IMR-90 (cell line): ENCODE results near the gene FRMPD4. TPM values are rescaled to one million over a fixed set of nuclear protein-coding genes. Genes with fewer than 3 reads are reported as not detected.

Experiments used
- ATAC-seq: fragments of 200-7000 bp; cut with Tn5 transposase; 2 replicates; pipeline ENCODE4 v1.9.1; 2020; ENCODE audit warnings: low read depth, mild to moderate bottlenecking, moderate library complexity
- BruUV-seq: library from RNA; stranded (reverse); fragments of 400-500 nt; replicated peaks from 2 replicates; lab custom pipeline; 2021; lab: Mats Ljungman, UMichigan
- CTCF ChIA-PET: fragments of 300-600 bp; formaldehyde crosslinking; extraction: SDS; loops from one replicate; lab custom pipeline; 2021; ENCODE audit warnings: antibody characterized with exemption; lab: Yijun Ruan, JAX
- POLR2A ChIA-PET: fragments of 300-600 bp; sonication (Branson Sonifier 250); formaldehyde crosslinking; loops from one replicate; lab custom pipeline; 2022; ENCODE audit warnings: antibody characterized with exemption; ENCODE audit not compliant: unreplicated experiment; lab: Charles Lee
- DNase-seq: peaks from one replicate; pipeline ENCODE4 v3.0.0; 2013
- H2AFZ ChIP-seq: replicated peaks from 2 replicates; pipeline ENCODE3; 2013; ENCODE audit warnings: low read length, mild to moderate bottlenecking; ENCODE audit not compliant: poor library complexity
- H2AK5ac ChIP-seq: 2 replicates; pipeline ENCODE4 v1.6.1; 2013; ENCODE audit warnings: low read depth, low read length, inconsistent platforms
- H2AK9ac ChIP-seq: replicated peaks from 2 replicates; pipeline ENCODE3; 2013; ENCODE audit warnings: mild to moderate bottlenecking, low read depth, low read length, moderate library complexity; ENCODE audit not compliant: poor library complexity
- H2BK120ac ChIP-seq: 2 replicates; pipeline ENCODE4 v1.6.1; 2013; ENCODE audit warnings: low read depth, low read length, inconsistent platforms
- H2BK15ac ChIP-seq: 3 replicates; pipeline ENCODE4 v1.6.1; 2013; ENCODE audit warnings: low read depth, low read length, inconsistent platforms
- H2BK20ac ChIP-seq: 2 replicates; pipeline ENCODE4 v1.6.1; 2013; ENCODE audit warnings: low read depth, mild to moderate bottlenecking, inconsistent platforms, low read length, moderate library complexity
- H2BK5ac ChIP-seq: 2 replicates; pipeline ENCODE4 v1.6.1; 2013; ENCODE audit warnings: mild to moderate bottlenecking, low read depth, low read length, inconsistent platforms; ENCODE audit not compliant: poor library complexity, severe bottlenecking
- H3K14ac ChIP-seq: replicated peaks from 2 replicates; pipeline ENCODE4 v1.6.1; 2013; ENCODE audit warnings: low read depth, low read length, inconsistent platforms
- H3K18ac ChIP-seq: 2 replicates; pipeline ENCODE4 v1.6.1; 2013; ENCODE audit warnings: low read depth, low read length, control low read depth
- H3K23ac ChIP-seq: 2 replicates; pipeline ENCODE4 v1.6.1; 2013; ENCODE audit warnings: low read depth, low read length, inconsistent platforms
- H3K27ac ChIP-seq: 2 replicates; pipeline ENCODE4 v1.5.1; 2013; ENCODE audit warnings: mild to moderate bottlenecking, control low read depth, low read length; ENCODE audit not compliant: insufficient read depth
- H3K27me3 ChIP-seq: 2 replicates; pipeline ENCODE4 v1.6.1; 2013; ENCODE audit warnings: low read length; ENCODE audit not compliant: control insufficient read depth, insufficient read depth
- H3K36me3 ChIP-seq: 2 replicates; pipeline ENCODE4 v1.6.1; 2013; ENCODE audit warnings: low read length, mixed read lengths; ENCODE audit not compliant: control insufficient read depth, insufficient read depth
- H3K4ac ChIP-seq: 2 replicates; pipeline ENCODE4 v1.6.1; 2013; ENCODE audit warnings: low read depth, low read length, inconsistent platforms
- H3K4me1 ChIP-seq: 2 replicates; pipeline ENCODE4 v1.6.1; 2013; ENCODE audit warnings: low read length, mixed read lengths; ENCODE audit not compliant: control insufficient read depth, insufficient read depth
- H3K4me2 ChIP-seq: 2 replicates; pipeline ENCODE4 v1.6.1; 2013; ENCODE audit warnings: low read depth, mild to moderate bottlenecking, control low read depth, low read length, moderate library complexity
- H3K4me3 ChIP-seq: 2 replicates; pipeline ENCODE4 v1.5.1; 2013; ENCODE audit warnings: low read depth, mild to moderate bottlenecking, control low read depth, low read length, moderate library complexity; ENCODE audit not compliant: insufficient read depth
- H3K56ac ChIP-seq: 2 replicates; pipeline ENCODE4 v1.6.1; 2013; ENCODE audit warnings: low read length, inconsistent platforms; ENCODE audit not compliant: insufficient read depth; ENCODE audit errors: extremely low read depth
- H3K79me1 ChIP-seq, 2 experiments: 2 replicates each; pipeline ENCODE4 v1.6.1; 2013; ENCODE audit warnings: low read length in 2 of 2, inconsistent platforms in 1 of 2, low read depth in 1 of 2
- H3K9ac ChIP-seq: 2 replicates; pipeline ENCODE4 v1.6.1; 2013; ENCODE audit warnings: low read depth, low read length, control low read depth
- H3K9me1 ChIP-seq: 2 replicates; pipeline ENCODE4 v1.6.1; 2013; ENCODE audit warnings: low read length, inconsistent platforms; ENCODE audit not compliant: insufficient read depth
- H3K9me3 ChIP-seq: 2 replicates; pipeline ENCODE4 v1.6.1; 2013; ENCODE audit warnings: low read length; ENCODE audit not compliant: control insufficient read depth, insufficient read depth
- H4K20me1 ChIP-seq: 2 replicates; pipeline ENCODE4 v1.6.1; 2013; ENCODE audit warnings: low read length, inconsistent platforms; ENCODE audit not compliant: insufficient read depth
- H4K5ac ChIP-seq: 2 replicates; pipeline ENCODE4 v1.6.1; 2013; ENCODE audit warnings: mild to moderate bottlenecking, low read depth, low read length, control low read depth
- H4K8ac ChIP-seq, 2 experiments: 2 replicates each; pipeline ENCODE4 v1.6.1; 2013; ENCODE audit warnings: low read depth in 2 of 2, low read length in 2 of 2, control low read depth in 1 of 2, inconsistent platforms in 1 of 2
- H4K91ac ChIP-seq: 2 replicates; pipeline ENCODE4 v1.6.1; 2013; ENCODE audit warnings: low read depth, low read length, inconsistent platforms; ENCODE audit not compliant: insufficient read depth
- BHLHE40 ChIP-seq: fragments of 150-350 bp; IDR thresholded peaks from 2 replicates; pipeline ENCODE4 v1.6.1; 2016; ENCODE audit warnings: mild to moderate bottlenecking, low read depth, low read length
- CEBPB ChIP-seq: IDR thresholded peaks from 2 replicates; pipeline ENCODE4 v1.6.1; 2012; ENCODE audit warnings: low read depth, low read length, improper control_type of control experiment
- CHD1 ChIP-seq: IDR thresholded peaks from 2 replicates; pipeline ENCODE4 v1.6.1; 2012; ENCODE audit warnings: low read depth, low read length, improper control_type of control experiment
- FOS ChIP-seq: fragments of 150-350 bp; IDR thresholded peaks from 2 replicates; pipeline ENCODE4 v1.6.1; 2016; ENCODE audit warnings: low read depth, low read length
- MAFK ChIP-seq: IDR thresholded peaks from 2 replicates; pipeline ENCODE4 v1.6.1; 2012; ENCODE audit warnings: low read depth, low read length, improper control_type of control experiment
- MAZ ChIP-seq: IDR thresholded peaks from 2 replicates; pipeline ENCODE4 v1.6.1; 2012; ENCODE audit warnings: low read depth, mild to moderate bottlenecking, low read length, improper control_type of control experiment, moderate library complexity, borderline replicate concordance
- NFE2L2 ChIP-seq: fragments of 150-350 bp; IDR thresholded peaks from 2 replicates; pipeline ENCODE4 v1.6.1; 2016; ENCODE audit warnings: low read depth, mild to moderate bottlenecking, low read length
- POLR2A ChIP-seq: IDR thresholded peaks from 2 replicates; pipeline ENCODE4 v1.6.1; 2012; ENCODE audit warnings: mild to moderate bottlenecking, low read depth, low read length
- RAD21 ChIP-seq: IDR thresholded peaks from 2 replicates; pipeline ENCODE4 v1.6.1; 2012; ENCODE audit warnings: low read length, improper control_type of control experiment
- RCOR1 ChIP-seq: IDR thresholded peaks from 2 replicates; pipeline ENCODE4 v1.6.1; 2012; ENCODE audit warnings: mild to moderate bottlenecking, low read length, improper control_type of control experiment; ENCODE audit not compliant: insufficient replicate concordance
- RFX5 ChIP-seq: IDR thresholded peaks from 2 replicates; pipeline ENCODE4 v1.8.0; 2012; ENCODE audit warnings: low read depth, mild to moderate bottlenecking, low read length, moderate library complexity
- SMC3 ChIP-seq: fragments of 150-350 bp; IDR thresholded peaks from 2 replicates; pipeline ENCODE4 v1.6.1; 2016; ENCODE audit warnings: low read depth, mild to moderate bottlenecking, antibody characterized with exemption, low read length, moderate library complexity
- WGBS, 2 experiments: methylation state at CpG; one replicate each; pipeline versions ENCODE4 v1.1.5 to v1.1.7; 2013; ENCODE audit warnings: missing lambda C conversion rate in 2 of 2; ENCODE audit not compliant: insufficient read length in 1 of 2; ENCODE audit errors: extremely low coverage in 2 of 2; 5-methylcytosine and 5-hydroxymethylcytosine counted together
- dilution Hi-C: fragments of 300-500 bp; cut with HindIII; formaldehyde crosslinking; loops from one replicate; pipeline ENCODE4 v1.14.3; 2018; ENCODE audit warnings: low sequenced_read_pairs; ENCODE audit not compliant: unreplicated experiment
- in situ Hi-C: fragments of 300-500 bp; cut with MboI; formaldehyde crosslinking; loops from 3 replicates; pipeline ENCODE4 v1.14.3; 2019; ENCODE audit warnings: low sequenced_read_pairs, inconsistent platforms, mixed read lengths
- intact Hi-C: fragments of 100-400 bp; cut with micrococcal nuclease; formaldehyde crosslinking; loops from 2 replicates; pipeline ENCODE4 v1.10.0; 2022
- polyA plus RNA-seq, 3 experiments: library from polyadenylated mRNA; depleted of rRNA; stranded (reverse); fragments of >200 nt; gene quantifications; 2 replicates each; pipeline ENCODE4 v1.2.3, GENCODE V29; 2012; ENCODE audit warnings: low replicate concordance in 1 of 3
- total RNA-seq: library from RNA; depleted of rRNA; stranded (reverse); fragments of >200 nt; gene quantifications from 2 replicates; pipeline ENCODE4 v1.2.3, GENCODE V29; 2012
- TF ChIP-seq, protein P1 (sequence below): fragments of 150-350 bp; IDR thresholded peaks from 2 replicates; pipeline ENCODE4 v1.6.1; 2016; ENCODE audit warnings: low read depth, mild to moderate bottlenecking, low read length, moderate library complexity, borderline replicate concordance
- TF ChIP-seq, protein P2 (sequence below): fragments of 150-350 bp; IDR thresholded peaks from 2 replicates; pipeline ENCODE4 v1.6.1; 2017; ENCODE audit warnings: mild to moderate bottlenecking, antibody characterized with exemption, low read length, low read depth
- TF ChIP-seq, protein P3 (sequence below): conservative IDR thresholded peaks from 2 replicates; pipeline ENCODE4 v1.5.1; 2012; ENCODE audit warnings: mild to moderate bottlenecking, low read depth, low read length, improper control_type of control experiment

Gene FRMPD4
- total and polyA plus RNA-seq, 2 of the 4 experiments (the other 2 are of a cell fraction) = 0.53 to 1.1 TPM

DNA sequence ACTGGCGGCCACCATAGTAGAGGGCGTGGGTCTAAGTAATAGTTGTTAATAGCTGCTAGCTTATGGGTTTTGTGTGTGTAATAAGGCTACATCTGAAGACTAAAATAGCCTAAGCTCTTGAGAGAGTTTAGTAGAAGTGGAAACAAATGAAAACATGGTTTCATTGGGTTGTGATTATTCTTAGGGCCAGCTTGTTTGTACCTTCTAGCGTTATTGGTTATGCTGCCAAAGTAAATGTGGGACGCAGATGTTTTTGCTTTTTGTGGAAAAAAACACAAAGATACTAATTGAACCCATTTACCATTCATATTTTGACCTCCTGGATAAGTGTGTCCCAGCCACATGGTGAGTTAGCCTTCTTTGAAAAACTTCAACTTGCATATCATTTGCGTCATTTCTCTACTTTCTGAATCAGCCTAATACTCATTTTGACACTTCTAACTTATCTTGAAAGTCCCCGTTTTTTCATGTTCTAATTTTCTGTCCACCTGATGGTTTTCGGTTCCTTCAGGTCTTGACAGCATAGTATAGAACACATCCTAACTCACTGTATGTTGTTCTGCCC is 305.3 kb downstream of the FRMPD4 start:
- Histone ChIP-seq H2BK5ac (no peak overlapping the region), H2AK5ac (no peak overlapping the region), H3K4ac (no peak overlapping the region), H2BK15ac (no peak overlapping the region; the same call in 2 of the 3 replicates), H3K23ac (no peak overlapping the region), H3K27ac (no peak overlapping the region), H3K18ac (no peak overlapping the region), H4K20me1 (no peaks in the 10 kb centered on the region), H2BK120ac (no peak overlapping the region), H3K79me1 (no peaks in the 10 kb centered on the region), H3K27me3 (no peaks in the 10 kb centered on the region), H3K56ac (no peak overlapping the region), H3K9me3 (no peaks in the 10 kb centered on the region), H2BK20ac (no peak overlapping the region), H3K9me1 (peaks cover 3% of the 10 kb centered on the region; the same call in 1 of the 2 replicates), H3K36me3 (no peaks in the 10 kb centered on the region), H3K4me2 (no peak overlapping the region), H3K14ac (no peak overlapping the region), H4K91ac (no peak overlapping the region), H3K4me3 (no peak overlapping the region), H3K4me1 (no peaks in the 10 kb centered on the region), H3K9ac (no peak overlapping the region), H4K5ac (no peak overlapping the region), H2AFZ (no peak overlapping the region), H2AK9ac (no peak overlapping the region), H4K8ac (no peak overlapping the region)
- no peak for DNase-seq
- dilution Hi-C loops = no loop called here
- BruUV-seq = no TSS peak
- WGBS, 2 experiments = 40% methylated on average over 1 of the region's 7 CpGs; no CpG with 5 or more reads in 1 of the 2 experiments
- intact Hi-C loops = no loop called here
- ChIA-PET POLR2A (no interaction called here), CTCF (no interaction called here)
- no peak for ATAC-seq
- TF ChIP-seq MAZ (no peak), RFX5 (no peak), CHD1 (no peak), MAFK (no peak), FOS (no peak), RCOR1 (no peak), CEBPB (no peak), BHLHE40 (no peak), POLR2A (no peak), NFE2L2 (no peak), SMC3 (no peak), RAD21 (no peak)
- TF ChIP-seq, protein P1, sequence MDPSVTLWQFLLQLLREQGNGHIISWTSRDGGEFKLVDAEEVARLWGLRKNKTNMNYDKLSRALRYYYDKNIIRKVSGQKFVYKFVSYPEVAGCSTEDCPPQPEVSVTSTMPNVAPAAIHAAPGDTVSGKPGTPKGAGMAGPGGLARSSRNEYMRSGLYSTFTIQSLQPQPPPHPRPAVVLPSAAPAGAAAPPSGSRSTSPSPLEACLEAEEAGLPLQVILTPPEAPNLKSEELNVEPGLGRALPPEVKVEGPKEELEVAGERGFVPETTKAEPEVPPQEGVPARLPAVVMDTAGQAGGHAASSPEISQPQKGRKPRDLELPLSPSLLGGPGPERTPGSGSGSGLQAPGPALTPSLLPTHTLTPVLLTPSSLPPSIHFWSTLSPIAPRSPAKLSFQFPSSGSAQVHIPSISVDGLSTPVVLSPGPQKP = no peak
- TF ChIP-seq, protein P2, sequence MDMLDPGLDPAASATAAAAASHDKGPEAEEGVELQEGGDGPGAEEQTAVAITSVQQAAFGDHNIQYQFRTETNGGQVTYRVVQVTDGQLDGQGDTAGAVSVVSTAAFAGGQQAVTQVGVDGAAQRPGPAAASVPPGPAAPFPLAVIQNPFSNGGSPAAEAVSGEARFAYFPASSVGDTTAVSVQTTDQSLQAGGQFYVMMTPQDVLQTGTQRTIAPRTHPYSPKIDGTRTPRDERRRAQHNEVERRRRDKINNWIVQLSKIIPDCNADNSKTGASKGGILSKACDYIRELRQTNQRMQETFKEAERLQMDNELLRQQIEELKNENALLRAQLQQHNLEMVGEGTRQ = no peak
- TF ChIP-seq, protein P3, sequence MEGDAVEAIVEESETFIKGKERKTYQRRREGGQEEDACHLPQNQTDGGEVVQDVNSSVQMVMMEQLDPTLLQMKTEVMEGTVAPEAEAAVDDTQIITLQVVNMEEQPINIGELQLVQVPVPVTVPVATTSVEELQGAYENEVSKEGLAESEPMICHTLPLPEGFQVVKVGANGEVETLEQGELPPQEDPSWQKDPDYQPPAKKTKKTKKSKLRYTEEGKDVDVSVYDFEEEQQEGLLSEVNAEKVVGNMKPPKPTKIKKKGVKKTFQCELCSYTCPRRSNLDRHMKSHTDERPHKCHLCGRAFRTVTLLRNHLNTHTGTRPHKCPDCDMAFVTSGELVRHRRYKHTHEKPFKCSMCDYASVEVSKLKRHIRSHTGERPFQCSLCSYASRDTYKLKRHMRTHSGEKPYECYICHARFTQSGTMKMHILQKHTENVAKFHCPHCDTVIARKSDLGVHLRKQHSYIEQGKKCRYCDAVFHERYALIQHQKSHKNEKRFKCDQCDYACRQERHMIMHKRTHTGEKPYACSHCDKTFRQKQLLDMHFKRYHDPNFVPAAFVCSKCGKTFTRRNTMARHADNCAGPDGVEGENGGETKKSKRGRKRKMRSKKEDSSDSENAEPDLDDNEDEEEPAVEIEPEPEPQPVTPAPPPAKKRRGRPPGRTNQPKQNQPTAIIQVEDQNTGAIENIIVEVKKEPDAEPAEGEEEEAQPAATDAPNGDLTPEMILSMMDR = no peak
- in situ Hi-C loops = no loop called here
